GM19397 (cell line): ENCODE results near the gene INO80C.

Experiments
- ATAC-seq: cut with Tn5 transposase; IDR thresholded peaks from one replicate; pipeline ENCODE4 v1.9.1; 2021; ENCODE audit warnings: mild to moderate bottlenecking, moderate library complexity; ENCODE audit not compliant: unreplicated experiment

INO80C gene

DNA sequence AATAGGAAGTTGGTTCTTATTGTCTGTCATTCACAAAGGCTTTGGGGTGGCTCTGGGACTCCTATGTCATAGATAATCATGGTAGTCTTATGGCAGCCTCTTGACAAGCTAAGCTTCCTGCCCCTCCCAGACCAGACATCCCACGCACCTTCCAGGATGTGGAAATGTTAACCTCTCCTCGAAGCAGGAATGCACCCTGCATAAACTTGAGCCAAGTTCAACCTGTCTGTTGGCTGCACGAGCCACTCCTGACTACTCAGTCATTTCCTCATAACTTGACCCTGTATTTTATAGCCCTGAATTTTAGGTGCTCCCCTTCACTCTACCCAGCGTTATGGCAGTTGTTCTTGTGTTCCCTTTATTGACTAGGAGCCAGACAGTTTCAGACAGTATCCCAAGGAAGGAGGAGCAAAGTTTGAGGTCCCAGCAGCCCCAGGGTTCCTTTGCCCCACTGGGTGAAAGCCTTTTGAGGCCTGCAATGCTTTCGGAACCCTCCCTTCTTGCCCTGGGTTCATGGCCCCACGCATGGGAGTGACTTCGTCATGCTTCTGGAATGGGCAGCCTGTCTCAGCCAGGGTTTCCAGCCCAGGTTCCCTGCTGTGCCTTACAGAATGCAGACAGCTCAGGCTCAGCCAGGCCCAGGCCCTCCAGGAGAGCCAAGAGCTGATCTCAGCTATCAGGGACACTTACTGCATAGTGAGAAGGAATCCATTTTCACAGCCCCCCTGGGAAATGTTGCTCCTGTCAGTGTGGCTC is 15.6 kb upstream of the INO80C start:
- ATAC-seq: no peak

DNA sequence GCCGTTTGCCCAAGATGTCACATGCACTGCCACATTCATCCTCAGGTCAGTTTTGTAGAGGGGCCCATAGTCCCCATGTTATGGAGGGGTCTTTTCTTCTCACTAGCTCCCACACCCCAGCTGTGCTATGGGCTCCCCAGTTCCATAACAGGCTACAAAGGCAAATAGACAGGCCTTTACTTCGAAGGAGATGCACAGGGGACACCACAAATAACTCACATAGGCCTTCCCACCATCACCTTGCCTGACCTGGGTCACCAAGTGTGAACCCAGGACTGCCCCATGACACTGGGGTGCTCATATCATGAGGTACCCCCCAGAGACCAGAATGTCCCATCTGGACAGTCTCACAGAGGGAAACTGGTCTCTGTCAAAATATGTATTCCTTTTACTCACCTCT is 15.0 kb upstream of the INO80C start:
- no peak for ATAC-seq

- ATAC-seq: peak; percentile 19
Observed at GRCh38 chr18:35511833-35512232, 14.1 kb upstream of the INO80C start.

GRCh38 chr18:35511428-35511827 is 13.7 kb upstream of the INO80C start:
- peak; percentile 83 for ATAC-seq

DNA sequence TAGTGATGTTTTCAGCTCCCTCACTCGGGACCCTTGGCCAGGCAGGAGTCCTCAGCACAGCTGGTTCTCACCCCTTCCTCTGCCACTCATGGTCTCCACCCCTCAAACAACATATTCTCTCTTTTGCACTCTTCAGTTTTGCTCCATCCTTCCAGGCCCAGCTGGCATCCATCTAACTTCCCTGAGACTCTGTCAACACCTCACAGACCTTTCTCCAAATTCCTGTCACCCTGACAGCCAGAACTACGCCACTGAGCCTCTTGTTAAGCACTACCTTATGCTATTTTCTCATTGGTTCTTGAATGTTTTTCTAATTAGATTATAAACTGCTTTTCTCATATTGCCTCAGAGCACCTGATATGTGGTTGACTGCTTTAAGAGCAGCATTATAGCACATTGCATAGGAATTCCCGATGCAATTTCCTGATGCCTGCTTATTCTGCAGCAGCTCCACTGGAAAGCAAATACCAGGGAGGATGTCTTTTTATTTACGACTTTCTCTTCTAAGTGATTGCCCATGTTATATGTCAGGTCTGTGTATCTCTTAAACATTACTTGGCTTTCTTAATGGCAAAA is 12.4 kb upstream of the INO80C start:
- no peak for ATAC-seq

DNA sequence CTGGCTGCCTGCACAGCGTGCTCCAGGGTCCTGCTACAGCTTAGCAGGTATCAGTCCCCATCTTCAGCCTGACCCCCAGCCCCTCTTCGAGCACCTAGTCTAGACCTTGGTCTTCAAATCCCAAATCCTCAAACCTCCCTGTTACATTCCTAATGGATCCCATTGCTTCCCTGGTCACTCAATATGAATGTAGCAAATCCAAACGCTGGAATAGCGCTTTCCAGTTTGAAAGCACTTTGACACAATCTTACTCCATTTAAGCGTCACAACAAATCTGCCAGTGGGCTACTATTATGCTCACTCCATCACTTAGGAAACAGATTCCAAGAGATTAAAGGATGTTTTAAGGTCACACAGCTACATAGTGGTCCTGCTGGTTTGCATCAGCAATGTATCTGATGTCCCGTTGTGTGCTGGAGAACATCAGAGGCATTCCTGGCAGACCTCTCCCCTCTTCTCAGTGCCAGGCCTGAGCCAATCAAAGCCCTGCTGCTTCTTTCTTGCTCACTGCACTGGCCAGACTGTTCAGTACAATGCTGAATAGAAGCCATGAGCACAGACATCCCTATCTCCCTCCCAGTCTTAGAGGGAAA is 11.1 kb upstream of the INO80C start:
- ATAC-seq: no peak

GRCh38 chr18:35508030-35508429 is 10.3 kb upstream of the INO80C start:
- ATAC-seq: no peak

- ATAC-seq: no peak
Observed at GRCh38 chr18:35507623-35508022, 9.9 kb upstream of the INO80C start.

- no peak for ATAC-seq
Observed at GRCh38 chr18:35507192-35507591, 9.4 kb upstream of the INO80C start.

GRCh38 chr18:35506024-35506712 is 8.4 kb upstream of the INO80C start:
- ATAC-seq: no peak

DNA sequence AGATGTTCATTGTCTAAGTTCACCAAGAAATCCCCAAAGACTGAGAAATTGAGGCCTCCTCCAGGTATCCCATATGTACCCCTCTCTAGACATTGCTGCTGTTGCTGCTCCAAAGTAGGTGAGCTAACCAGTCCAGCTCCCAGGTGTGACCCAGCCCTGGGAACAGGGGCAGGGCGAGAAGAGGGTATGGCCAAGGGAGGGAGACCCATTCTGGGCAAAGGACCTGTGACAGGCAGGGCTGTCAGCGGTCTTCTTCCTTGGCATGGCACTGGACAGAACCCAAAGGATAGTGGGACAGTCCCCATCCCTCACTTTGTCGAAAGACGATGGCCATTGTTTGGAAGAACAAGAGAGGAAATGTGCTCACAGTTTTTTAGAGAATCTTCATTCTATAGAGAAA is 7.2 kb upstream of the INO80C start:
- no peak for ATAC-seq

- no peak for ATAC-seq
Observed at GRCh38 chr18:35502052-35502451, 4.3 kb upstream of the INO80C start.

DNA sequence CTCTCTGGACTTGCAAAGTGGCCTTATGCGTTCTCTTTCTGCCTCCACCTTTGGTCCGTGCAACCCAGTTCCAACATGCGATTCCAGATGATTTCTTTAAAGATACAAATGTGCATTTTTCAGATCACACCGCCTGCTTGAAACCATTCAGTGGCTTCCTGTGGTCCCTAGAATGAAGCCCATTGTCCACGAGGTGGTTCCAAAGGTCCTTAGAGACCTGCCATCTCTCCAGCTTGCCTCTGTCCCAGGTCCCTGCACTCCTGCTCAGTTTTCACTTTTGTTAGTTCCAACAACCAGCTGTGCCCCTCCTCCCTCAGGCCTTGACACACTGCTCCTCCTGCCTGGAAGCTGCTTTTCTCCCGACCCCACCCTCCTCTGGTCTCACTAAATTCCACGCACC is 3.6 kb upstream of the INO80C start:
- ATAC-seq: no peak

GRCh38 chr18:35500113-35500512 is 2.4 kb upstream of the INO80C start:
- no peak for ATAC-seq

DNA sequence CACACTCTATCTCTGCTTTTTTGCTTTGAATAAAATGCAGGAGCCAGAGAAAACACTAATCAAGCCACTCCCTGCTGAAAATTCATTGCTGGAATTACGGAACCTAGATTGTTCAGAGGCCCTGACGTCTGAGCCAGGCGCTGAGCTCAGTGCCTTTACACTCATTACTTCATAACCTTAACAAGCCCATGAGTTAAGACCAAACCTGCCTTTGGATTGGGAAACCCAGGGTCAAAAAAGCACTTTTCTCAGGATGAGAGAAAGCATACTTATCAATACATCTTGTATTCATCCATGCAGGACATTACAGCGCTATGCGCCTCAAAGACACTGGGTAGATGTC is 762 bp downstream of the INO80C start:
- peak; percentile 6 for ATAC-seq

GRCh38 chr18:35495536-35496314 is 2.0 kb downstream of the INO80C start:
- ATAC-seq: no peak

- ATAC-seq: no peak
Observed at GRCh38 chr18:35494251-35495220, 3.2 kb downstream of the INO80C start.

GRCh38 chr18:35491700-35492077 is 6.1 kb downstream of the INO80C start:
- no peak for ATAC-seq

DNA sequence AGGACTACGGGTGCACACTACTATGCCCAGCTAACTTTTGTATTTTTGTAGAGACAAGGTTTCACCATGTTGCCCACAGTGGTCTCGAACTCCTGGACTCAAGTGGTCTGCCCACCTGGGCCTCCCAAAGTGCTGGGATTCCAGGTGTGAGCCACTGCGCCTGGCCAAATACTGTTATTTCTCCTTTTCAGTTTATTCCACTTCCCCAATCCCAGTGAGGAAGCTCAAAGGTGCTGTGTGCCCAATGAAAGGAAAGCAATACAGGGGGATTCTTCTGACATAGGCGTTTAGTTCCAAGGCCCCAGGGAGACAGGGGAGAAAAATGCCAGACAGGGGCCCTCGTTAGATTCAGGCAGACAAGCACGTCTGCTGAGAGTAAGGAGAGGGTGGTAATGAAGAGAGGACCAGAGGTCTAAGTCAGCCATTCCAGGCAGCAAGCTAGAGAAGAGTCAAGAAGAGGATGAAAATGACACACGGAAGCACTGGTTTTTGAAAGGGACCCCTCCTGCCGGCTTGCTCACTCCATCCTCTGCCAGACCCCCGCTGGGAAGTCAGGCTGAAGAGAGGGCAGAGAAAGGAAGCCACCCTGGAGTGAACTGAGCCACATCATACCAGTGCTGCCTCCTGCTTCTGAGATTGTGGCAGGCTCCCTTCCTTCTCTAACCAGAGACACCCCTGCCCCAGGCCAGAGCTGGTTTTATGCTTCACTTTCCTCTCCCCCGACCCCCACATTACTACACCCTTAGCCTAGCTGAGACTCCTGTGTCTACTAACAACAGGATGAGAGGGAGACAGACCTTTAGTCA is 6.7 kb downstream of the INO80C start:
- ATAC-seq: no peak
